ENCODE results near the gene ZNF189.
A peak's percentile ranks its signal among the peaks of the same experiment; 100 is the strongest.

ZNF189 gene

DNA sequence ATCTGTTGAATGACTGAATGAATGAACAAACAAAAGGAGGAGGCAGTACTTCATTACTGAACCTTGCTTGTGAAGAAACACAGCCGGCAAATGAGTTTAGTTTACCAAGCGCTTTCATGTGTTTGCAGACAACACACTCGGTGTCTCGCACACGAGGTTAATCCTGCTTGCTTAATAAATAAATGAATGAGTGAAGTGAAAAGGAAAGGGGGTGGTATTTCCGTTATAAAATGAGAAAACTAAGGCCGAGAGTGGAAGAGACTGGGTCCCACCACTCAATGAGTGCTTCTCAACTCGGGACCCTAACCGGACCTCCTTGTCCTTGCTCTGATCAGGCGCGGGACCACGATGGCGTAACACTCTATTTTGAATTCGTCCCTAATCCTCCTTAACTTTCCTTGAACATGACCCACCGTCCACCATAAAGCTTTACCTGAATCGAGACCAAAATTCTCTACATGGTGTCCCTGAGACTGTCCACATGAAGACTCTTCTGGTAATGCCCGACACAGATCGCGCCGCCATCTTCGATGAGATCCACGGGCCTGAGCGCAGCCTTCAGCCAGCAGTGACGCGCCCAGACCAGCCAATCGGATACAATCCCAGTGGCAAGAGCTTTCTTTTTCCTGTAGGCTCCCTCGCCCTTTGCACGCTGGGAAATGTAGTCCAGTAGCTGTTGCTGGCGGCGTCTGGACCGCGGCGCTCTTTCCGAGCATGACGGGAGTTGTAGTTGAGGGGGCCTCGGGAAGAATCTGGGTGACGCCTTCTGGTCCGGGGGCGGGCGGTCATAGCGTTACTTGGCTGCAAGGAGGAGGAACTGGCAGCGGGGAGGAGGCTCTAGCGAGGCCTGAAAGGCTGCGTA, at the start of gene ZNF189, which contains the start of gene MRPL50:
TSS of gene ZNF189 (plus strand) at position 784 of the 862 bp plus-strand sequence. CDS start 306 bp downstream, outside the sequence.
TSS of gene MRPL50 (minus strand) at position 551 of the 862 bp plus-strand sequence. CDS start at position 525, 26 bp downstream.
- peak; percentile 93 for DNase-seq

- DNase-seq = no peak
Measured at GRCh38 chr9:101350285-101350684, 48.4 kb upstream of the ZNF189 start.

- DNase-seq = no peak
Measured at GRCh38 chr9:101352892-101353463, 45.7 kb upstream of the ZNF189 start.

DNA sequence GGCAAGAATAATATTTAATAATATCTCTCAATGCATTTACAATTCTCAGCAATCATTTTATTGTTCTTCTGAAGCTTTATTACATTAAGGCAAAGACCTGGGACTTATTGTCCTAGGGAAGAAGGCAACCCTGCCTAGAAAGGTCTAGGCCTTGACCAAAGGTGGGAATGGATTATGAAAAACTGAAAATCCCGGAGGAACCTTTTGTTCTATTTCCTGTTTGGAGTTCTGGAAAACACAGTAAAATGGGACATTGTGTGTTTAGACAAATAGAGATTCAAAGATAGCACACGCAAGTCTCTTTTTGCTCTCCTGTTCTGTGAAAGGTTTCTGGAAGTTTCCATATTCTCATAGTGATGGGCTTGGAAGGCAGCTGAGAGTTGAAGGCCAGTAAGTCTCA, 45.0 kb upstream of the ZNF189 start:
- no peak for DNase-seq

DNA sequence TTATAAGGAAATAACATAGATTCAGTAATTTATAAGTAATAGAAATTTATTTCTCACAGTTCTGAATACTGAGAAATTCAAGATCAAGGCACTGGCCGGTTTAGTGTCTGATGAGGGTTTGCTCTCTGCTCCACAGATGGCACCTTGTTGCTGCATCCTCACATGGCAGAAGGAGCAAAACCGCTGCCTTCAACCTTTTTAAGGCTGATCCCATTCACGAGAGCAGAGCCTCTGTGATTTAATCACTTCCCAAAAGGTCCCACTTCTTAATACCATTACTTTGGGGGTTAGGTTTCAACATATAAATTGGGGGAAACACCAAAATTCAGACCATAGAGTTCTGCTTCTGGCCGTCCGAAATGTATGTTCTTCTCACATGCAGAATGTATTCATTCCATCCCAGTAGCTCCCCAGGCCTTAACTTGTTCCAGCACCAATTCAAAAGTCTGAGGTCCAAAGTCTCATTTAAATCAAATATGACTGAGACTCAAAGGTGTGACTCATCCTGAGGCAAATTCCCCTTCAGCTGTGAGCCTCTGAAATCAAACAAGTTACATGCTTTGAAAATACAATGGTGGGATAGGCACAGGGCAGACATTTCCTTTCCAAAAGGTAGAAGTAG, 44.4 kb upstream of the ZNF189 start:
- DNase-seq = no peak

DNA sequence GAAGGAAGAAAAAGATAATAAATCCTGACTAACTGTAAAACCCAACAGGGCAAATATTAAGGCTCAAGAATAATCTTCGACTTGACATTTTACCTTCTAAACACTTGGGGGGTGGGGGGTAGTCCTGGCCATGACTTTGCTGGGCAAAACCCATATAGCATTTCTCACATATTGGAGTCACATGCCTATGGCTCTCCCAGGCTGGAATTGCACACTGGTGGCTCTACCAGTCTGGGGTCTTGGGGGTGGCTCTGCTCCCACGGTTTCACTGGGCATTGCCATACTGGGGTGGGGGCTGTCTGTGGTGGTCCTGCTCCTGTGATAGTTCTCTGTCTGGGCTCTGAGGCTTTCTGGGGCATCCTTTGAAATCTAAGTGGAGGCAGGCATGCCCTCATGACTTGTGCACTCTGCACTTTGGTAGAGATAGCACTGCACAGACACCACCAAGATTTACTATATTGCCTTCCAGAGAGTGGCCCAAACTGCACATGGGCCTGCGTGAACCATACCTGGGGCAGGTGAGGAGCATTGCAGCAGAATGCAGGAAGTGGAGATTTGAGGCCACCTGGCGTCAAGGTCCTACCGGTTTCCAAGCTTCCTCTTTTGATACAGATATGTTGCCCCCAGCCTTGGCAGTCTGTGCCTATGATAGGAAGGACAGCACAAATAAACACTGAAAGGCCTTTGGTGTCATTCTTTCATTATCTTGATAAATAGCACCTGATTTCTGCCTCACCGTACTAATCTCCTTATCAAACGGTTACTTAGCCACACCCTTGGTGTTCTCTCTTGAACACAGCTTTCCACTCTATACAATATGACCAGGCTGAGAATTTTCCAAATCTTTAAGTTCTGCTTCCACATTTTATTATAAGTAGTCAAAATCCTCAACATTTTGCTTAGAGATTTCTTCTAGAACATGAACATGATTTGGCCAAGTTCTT, 43.6 kb upstream of the ZNF189 start:
- no peak for DNase-seq

DNA sequence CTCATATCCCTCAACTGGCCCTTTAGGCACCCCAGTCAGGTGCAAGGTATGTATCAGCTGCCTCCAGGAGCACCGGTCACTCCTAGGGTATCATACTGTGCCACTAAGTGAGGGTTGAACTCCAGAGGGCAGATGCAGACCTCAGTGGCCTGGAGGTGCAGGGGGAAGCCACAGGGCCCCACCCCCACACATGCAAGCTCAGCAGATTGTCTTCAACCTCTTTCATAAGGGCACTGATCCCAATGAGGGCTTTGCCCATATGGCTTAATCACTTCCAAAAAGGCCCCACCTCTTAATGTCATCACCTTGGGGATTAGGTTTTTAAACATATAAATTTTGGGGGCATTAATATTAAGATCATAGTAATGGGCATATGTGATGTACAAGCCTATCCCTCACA, 42.0 kb upstream of the ZNF189 start:
- no peak for DNase-seq

GRCh38 chr9:101359679-101360078, 39.0 kb upstream of the ZNF189 start:
- no peak for DNase-seq

DNA sequence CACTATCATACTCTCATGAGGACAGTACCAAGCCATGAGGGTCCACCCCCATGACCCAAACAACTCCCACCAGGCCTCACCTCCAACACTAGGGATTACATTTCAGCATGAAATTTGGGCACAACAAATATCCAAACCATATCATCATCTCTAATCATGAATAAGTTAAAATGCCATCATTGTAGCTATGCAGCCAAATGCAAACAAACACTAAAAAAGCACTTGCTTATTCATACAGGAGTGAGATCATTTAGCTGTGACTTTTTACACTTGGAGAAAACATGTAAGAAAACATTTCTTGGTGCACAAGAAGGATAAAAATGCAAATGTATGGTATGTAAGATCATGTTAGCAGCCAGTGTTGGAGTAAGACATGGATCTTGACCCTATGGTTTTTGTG, 38.0 kb upstream of the ZNF189 start:
- no peak for DNase-seq

DNA sequence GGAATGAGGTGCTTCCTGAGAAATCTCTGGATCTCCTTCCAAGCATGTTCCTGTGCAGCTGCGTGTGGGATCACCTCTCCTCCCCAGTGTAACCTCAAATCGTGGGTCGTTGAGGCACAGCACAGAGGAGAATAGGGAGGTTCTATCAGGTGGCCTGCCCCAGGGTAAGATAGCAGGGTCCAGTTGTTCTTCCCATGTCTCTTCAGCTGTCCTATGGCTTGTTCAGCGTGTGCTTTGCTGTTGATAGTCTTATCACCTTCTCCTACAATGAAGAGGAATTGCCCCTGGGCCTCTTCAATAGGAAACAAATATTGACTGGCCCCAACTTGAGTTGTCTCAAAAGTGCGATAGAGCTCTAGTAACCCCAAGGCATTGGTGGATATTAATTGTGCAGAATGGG, 36.2 kb upstream of the ZNF189 start:
- DNase-seq = no peak

DNA sequence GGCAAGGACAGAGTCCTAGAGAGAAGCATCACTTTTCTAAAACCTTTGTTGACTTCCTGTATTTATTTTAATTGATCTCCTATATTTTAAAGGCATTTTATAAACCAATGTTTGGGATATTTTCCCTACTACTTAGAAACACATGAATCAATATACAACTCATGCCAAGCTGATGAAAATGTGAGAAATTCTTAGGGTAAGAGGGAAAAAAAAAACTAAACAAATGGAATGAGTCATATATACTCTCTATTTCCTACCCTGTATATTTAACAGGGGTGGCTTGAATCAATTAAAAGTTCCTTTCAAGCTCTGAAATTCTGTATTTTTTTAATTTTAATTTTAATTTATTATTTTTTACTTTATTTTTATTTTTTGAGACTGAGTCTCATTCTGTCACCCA, 33.5 kb upstream of the ZNF189 start:
- no peak for DNase-seq

DNA sequence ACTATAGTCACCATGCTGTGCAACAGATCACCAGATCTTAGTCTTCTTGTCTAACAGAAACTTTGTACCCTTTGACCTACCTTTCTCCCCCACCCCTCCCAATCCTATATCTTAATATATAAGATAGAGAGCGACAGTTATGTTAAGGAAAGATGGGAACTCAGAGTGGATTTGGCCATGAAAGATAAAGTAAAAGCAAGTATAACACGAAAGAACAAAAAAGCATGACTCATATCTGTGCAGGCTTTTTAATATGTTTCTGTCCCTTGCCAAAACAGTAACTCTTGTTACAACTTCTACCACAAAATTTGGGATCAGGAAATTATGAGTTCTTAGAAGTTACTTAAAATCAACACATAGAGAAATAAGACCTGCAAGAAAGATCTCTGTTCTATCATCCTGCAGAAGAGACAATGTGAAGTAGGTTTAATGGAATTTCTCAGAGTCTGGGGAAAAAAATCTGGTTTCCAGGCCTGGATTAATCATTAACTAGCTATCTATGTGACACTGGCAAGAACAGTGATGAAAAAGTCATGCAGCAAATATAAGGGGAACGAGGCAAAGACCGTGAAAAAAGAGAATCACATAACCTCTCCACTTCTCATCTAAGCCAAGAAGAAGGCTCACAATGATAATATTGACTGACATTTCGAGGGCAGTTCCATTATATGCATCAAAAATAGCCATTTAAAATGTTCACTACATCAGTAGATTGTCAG, 32.5 kb upstream of the ZNF189 start:
- no peak for DNase-seq

GRCh38 chr9:101367323-101367722, 31.3 kb upstream of the ZNF189 start:
- no peak for DNase-seq

GRCh38 chr9:101369286-101369685, 29.4 kb upstream of the ZNF189 start:
- no peak for DNase-seq

DNA sequence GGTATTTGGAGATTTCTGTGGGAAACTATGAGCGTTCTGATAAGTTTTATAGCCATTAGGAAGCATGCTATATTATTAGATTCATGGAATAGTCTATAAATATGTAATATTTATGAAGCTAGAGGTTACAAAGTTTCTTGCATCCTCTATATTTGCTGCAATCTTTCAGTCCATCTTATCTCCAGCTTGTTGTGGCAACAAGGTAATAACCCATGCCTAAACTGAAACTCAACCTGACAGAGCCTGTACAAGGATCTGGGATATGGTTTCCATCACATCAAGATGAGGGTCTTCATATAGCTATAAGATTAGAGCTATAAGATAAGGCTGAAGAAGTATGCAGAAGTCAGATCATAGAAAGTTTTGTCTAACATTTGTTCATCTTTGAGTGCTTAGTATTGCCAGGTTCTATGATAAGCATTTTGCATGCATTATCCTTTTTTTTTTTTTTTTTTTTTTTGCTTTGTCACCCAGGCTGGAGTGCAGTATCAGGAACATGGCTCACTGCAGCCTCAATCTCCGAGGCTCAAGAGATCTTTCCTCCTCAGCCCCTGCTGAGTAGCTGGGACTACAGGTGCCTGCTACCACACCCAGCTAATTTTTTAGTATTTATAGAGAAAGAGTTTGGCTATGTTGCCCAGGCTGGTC, 28.6 kb upstream of the ZNF189 start:
- no peak for DNase-seq

- DNase-seq = no peak
Measured at GRCh38 chr9:101371813-101372212, 26.8 kb upstream of the ZNF189 start.

GRCh38 chr9:101372327-101373118, 26.1 kb upstream of the ZNF189 start:
- DNase-seq = no peak

DNA sequence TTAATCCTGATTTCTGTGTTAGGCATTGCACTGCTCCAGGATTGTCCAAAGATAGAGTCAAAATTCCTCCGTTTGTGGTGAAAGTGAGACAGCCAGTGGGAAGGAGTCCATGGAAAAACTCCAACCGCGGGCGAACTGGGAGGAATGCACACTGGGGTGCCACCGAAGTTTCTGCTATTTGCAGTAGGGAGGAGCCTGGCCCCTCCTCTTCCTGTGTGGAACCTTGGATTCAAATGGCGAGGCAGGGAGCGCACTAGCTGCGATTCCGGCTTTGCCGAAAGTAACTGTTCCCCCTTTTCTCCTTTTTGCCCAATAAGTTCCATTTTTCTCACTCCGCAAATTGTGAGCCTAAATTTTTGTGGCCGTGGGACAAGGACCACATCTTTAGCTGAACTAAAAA, 23.1 kb upstream of the ZNF189 start:
- DNase-seq = no peak

GRCh38 chr9:101376111-101376848, 22.4 kb upstream of the ZNF189 start:
- DNase-seq = no peak

DNA sequence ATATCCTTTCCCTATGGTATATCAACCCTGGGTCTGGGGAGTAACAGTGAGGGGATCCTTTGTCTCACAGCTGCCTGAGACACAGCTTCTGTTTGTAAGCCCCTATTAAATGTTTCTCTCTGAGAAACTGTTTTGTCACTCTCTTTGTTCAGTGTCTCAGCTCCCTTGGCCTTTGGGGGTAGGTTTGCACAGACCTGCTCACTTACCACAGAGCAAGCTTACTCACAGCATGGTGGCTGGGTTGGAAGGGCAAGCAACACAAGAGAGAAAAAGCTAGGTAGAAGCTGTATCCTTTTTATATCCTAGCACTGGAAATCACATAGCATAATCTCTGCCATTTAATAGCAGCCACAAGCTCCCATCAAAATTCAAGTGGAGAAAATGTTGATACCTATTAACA, 18.4 kb upstream of the ZNF189 start:
- no peak for DNase-seq

All from activated effector memory CD4-positive, alpha-beta T cell treated with Interleukin-2 at 50 U/mL for 16 hours (primary cell).